PFSK-1 (cell line): ENCODE data around the gene DHRS11.

Source experiments
- POLR2AphosphoS5 ChIP-seq: IDR thresholded peaks from 2 replicates; pipeline ENCODE4 v1.6.1; 2012; ENCODE audit warnings: low read depth, mild to moderate bottlenecking, control low read depth, low read length, moderate library complexity
- REST ChIP-seq, 2 experiments: IDR thresholded peaks; 2 replicates each; pipeline versions ENCODE4 v1.6.1 to v1.8.0; 2011 to 2012; ENCODE audit warnings: low read depth in 2 of 2, low read length in 2 of 2, control low read depth in 1 of 2, inconsistent platforms in 1 of 2, mild to moderate bottlenecking in 1 of 2, moderate library complexity in 1 of 2; ENCODE audit not compliant: insufficient read depth in 1 of 2

GRCh38 chr17:36592716-36593321, 1.1 kb downstream of the DHRS11 start:
- no peak for TF ChIP-seq REST (IDR thresholded peaks at IDR 0.05; ENCODE audit: insufficient read depth in 1 of 2, low read depth in 2 of 2, low read length in 2 of 2)
- TF ChIP-seq POLR2AphosphoS5, result no peak
